Endothelial cell of umbilical vein (primary cell): Measurements from ENCODE around the gene LCE4A. TPM values are rescaled to one million over a fixed set of nuclear protein-coding genes. Genes with fewer than 3 reads are reported as not detected.

ENCODE experiments used
- BruUV-seq: library from RNA; stranded (reverse); fragments of 400-500 nt; replicated peaks from 2 replicates; lab custom pipeline; 2021; lab: Mats Ljungman, UMichigan
- CTCF ChIA-PET: fragments of 300-600, 350-600 bp; sonication (Branson Sonifier 250); formaldehyde crosslinking; loops from one replicate; lab custom pipeline; 2021; ENCODE audit warnings: antibody characterized with exemption, inconsistent platforms; lab: Charles Lee
- POLR2A ChIA-PET: fragments of 300-600, 350-600 bp; sonication (Branson Sonifier 250); formaldehyde crosslinking; loops from one replicate; lab custom pipeline; 2021; ENCODE audit warnings: antibody characterized with exemption, inconsistent platforms; lab: Charles Lee
- DNase-seq: peaks from one replicate; pipeline ENCODE4 v3.0.0-alpha.2; 2011; ENCODE audit warnings: low read depth, low spot score
- FAIRE-seq: peaks from 2 replicates; lab custom pipeline; 2011; peaks lifted over from hg19 to GRCh38; lab: Jason Lieb, UNC
- H2AFZ ChIP-seq: 2 replicates; pipeline ENCODE4 v1.6.0; 2012; ENCODE audit warnings: low read depth, low read length, control low read depth, inconsistent platforms
- H3K27ac ChIP-seq: 2 replicates; pipeline ENCODE4 v1.5.1; 2011; ENCODE audit warnings: low read depth, mild to moderate bottlenecking, control low read depth, low read length, moderate library complexity; ENCODE audit not compliant: insufficient read depth
- H3K27me3 ChIP-seq, 2 experiments: 2 replicates each; pipeline versions ENCODE4 v1.6.0 to v1.6.1; 2011; ENCODE audit warnings: low read length in 2 of 2, mixed read lengths in 1 of 2; ENCODE audit not compliant: control insufficient read depth in 2 of 2, insufficient read depth in 2 of 2
- H3K36me3 ChIP-seq, 2 experiments: 2 replicates in 1 of 2; 3 replicates in 1 of 2; pipeline ENCODE4 v1.5.1; 2011; ENCODE audit warnings: low read length in 2 of 2, mild to moderate bottlenecking in 1 of 2, moderate library complexity in 1 of 2; ENCODE audit not compliant: control insufficient read depth in 2 of 2, insufficient read depth in 2 of 2; ENCODE audit errors: extremely low read depth in 1 of 2
- H3K4me1 ChIP-seq: 3 replicates; pipeline ENCODE4 v1.5.1; 2011; ENCODE audit warnings: mild to moderate bottlenecking, low read length; ENCODE audit not compliant: control insufficient read depth, insufficient read depth; ENCODE audit errors: extremely low read depth
- H3K4me2 ChIP-seq: 2 replicates; pipeline ENCODE4 v1.6.1; 2011; ENCODE audit warnings: low read length, control low read depth, mixed read lengths; ENCODE audit not compliant: insufficient read depth
- H3K4me3 ChIP-seq, 3 experiments: fragments of 200-600 bp in 1 of 3; sonication (generic), shearing (Covaris generic) in 1 of 3; replicated peaks in 1 of 3; 2 replicates each; pipeline ENCODE4 v1.5.1; 2011 to 2016; ENCODE audit warnings: control low read depth in 3 of 3, low read length in 3 of 3, mild to moderate bottlenecking in 2 of 3, inconsistent platforms in 1 of 3, low read depth in 1 of 3, moderate library complexity in 1 of 3; ENCODE audit not compliant: insufficient read depth in 1 of 3
- H3K79me2 ChIP-seq: 2 replicates; pipeline ENCODE4 v1.6.0; 2012; ENCODE audit warnings: low read length, inconsistent platforms; ENCODE audit not compliant: control insufficient read depth, insufficient read depth
- H3K9ac ChIP-seq: replicated peaks from 2 replicates; pipeline ENCODE3; 2011; ENCODE audit warnings: low read length, control low read depth; ENCODE audit not compliant: insufficient read depth; ENCODE audit errors: extremely low read depth
- H3K9me1 ChIP-seq: replicated peaks from 3 replicates; pipeline ENCODE4 v1.6.0; 2011; ENCODE audit warnings: mild to moderate bottlenecking, low read length; ENCODE audit not compliant: control insufficient read depth, insufficient read depth; ENCODE audit errors: extremely low read depth
- H3K9me3 ChIP-seq: replicated peaks from 2 replicates; pipeline ENCODE4 v1.5.1; 2012; ENCODE audit warnings: low read length, inconsistent platforms; ENCODE audit not compliant: control insufficient read depth, insufficient read depth
- H4K20me1 ChIP-seq: replicated peaks from 2 replicates; pipeline ENCODE3; 2011; ENCODE audit warnings: mild to moderate bottlenecking, low read length; ENCODE audit not compliant: control insufficient read depth, insufficient read depth; ENCODE audit errors: extremely low read depth
- CTCF ChIP-seq, 2 donors: IDR thresholded peaks; 1 replicate in 1 of 2; 2 replicates in 1 of 2; pipeline ENCODE4 v1.5.1; 2011; ENCODE audit warnings: low read length in 2 of 2, mild to moderate bottlenecking in 2 of 2, moderate library complexity in 2 of 2, control low read depth in 1 of 2, inconsistent platforms in 1 of 2, low read depth in 1 of 2; ENCODE audit not compliant: insufficient read depth in 1 of 2; ENCODE audit errors: extremely low read depth in 1 of 2
- EZH2 ChIP-seq: IDR thresholded peaks from 2 replicates; pipeline ENCODE4 v1.6.1; 2012; ENCODE audit warnings: borderline replicate concordance, low read depth, mild to moderate bottlenecking, moderate library complexity, low read length, inconsistent platforms; ENCODE audit not compliant: severe bottlenecking
- FOS ChIP-seq: IDR thresholded peaks from 2 replicates; pipeline ENCODE4 v1.6.1; 2011; ENCODE audit warnings: mild to moderate bottlenecking, low read length, moderate library complexity, borderline replicate concordance; ENCODE audit not compliant: insufficient read depth
- GATA2 ChIP-seq: IDR thresholded peaks from 2 replicates; pipeline ENCODE4 v1.7.0; 2011; ENCODE audit warnings: low read depth, mild to moderate bottlenecking, moderate library complexity, mixed read lengths, low read length; ENCODE audit not compliant: insufficient read length, insufficient read depth
- JUN ChIP-seq: IDR thresholded peaks from 2 replicates; pipeline ENCODE4 v1.6.1; 2011; ENCODE audit warnings: borderline replicate concordance, low read depth; ENCODE audit not compliant: insufficient read length, insufficient read depth
- MAX ChIP-seq: IDR thresholded peaks from 2 replicates; pipeline ENCODE4 v1.6.1; 2011; ENCODE audit not compliant: insufficient read depth, insufficient read length
- MYC ChIP-seq: IDR thresholded peaks from one replicate; pipeline ENCODE4 v1.6.1; 2011; ENCODE audit warnings: mild to moderate bottlenecking, low read depth, low read length
- POLR2A ChIP-seq: IDR thresholded peaks from 2 replicates; pipeline ENCODE4 v1.6.1; 2012; ENCODE audit warnings: low read depth, mild to moderate bottlenecking, control low read depth, low read length
- POLR2AphosphoS5 ChIP-seq: IDR thresholded peaks from 2 replicates; pipeline ENCODE4 v1.6.1; 2012; ENCODE audit warnings: low read depth, mild to moderate bottlenecking, control low read depth, low read length, moderate library complexity; ENCODE audit not compliant: insufficient read depth
- dilution Hi-C: fragments of 300-500 bp; cut with MboI; formaldehyde crosslinking; loops from one replicate; pipeline ENCODE4 v1.15.0; 2019; ENCODE audit warnings: low sequenced_read_pairs; ENCODE audit not compliant: extremely low pct_ligation_motif_present
- intact Hi-C: fragments of 100-400 bp; cut with micrococcal nuclease; formaldehyde crosslinking; loops from one replicate; pipeline ENCODE4 v1.10.0; 2022
- polyA plus RNA-seq, 4 experiments: library from polyadenylated mRNA; depleted of rRNA in 3 of 4; stranded (reverse) in 3 of 4; unstranded in 1 of 4; fragments of >200 nt; gene quantifications; 2 replicates each; pipeline versions ENCODE4 v1.2.1 to v1.2.3, GENCODE V29; 2011 to 2012; ENCODE audit warnings: missing spikeins in 1 of 4
- total RNA-seq: library from RNA; stranded (reverse); gene quantifications from 2 replicates; pipeline ENCODE4 v1.2.3, GENCODE V29; 2021

The LCE4A gene
- total and polyA plus RNA-seq, 2 donors (not counting 3 experiments of a cell fraction or from before 2014, with no cell fraction given) = not detected

GRCh38 chr1:152679459-152679858, 28.5 kb upstream of the LCE4A start:
- H3K9ac ChIP-seq = no peak overlapping the region
- H3K36me3 ChIP-seq = no peaks in the 10 kb centered on the region
- BruUV-seq = no TSS peak
- no peaks in the 10 kb centered on the region for H4K20me1 ChIP-seq
- H3K9me1 ChIP-seq = no peaks in the 10 kb centered on the region
- ChIA-PET CTCF (no interaction called here), POLR2A (no interaction called here)
- no peaks in the 10 kb centered on the region for H3K79me2 ChIP-seq
- intact Hi-C loops (no loop called here), dilution Hi-C loops (no loop called here)
- no peak overlapping the region for H3K27ac ChIP-seq
- no peaks in the 10 kb centered on the region for H3K9me3 ChIP-seq
- DNase-seq = no peak
- no peak overlapping the region for H2AFZ ChIP-seq
- FAIRE-seq = no peak
- no peak overlapping the region for H3K4me2 ChIP-seq
- no peaks in the 10 kb centered on the region for H3K4me1 ChIP-seq
- no peak for TF ChIP-seq MAX
- no peak for TF ChIP-seq CTCF (IDR thresholded peaks at IDR 0.05; ENCODE audit: extremely low read depth in 1 of 2, insufficient read depth in 1 of 2, low read depth in 1 of 2, low read length in 2 of 2)
- TF ChIP-seq FOS = no peak
- TF ChIP-seq JUN = no peak
- no peak for TF ChIP-seq EZH2
- no peak for TF ChIP-seq POLR2AphosphoS5
- no peak for TF ChIP-seq GATA2
- TF ChIP-seq MYC = no peak
- no peak for TF ChIP-seq POLR2A
- no peak overlapping the region for H3K4me3 ChIP-seq
- no peaks in the 10 kb centered on the region for H3K27me3 ChIP-seq
